ENCODE data around the gene MAL.

Gene MAL

GRCh38 chr2:95061601-95062183, 36.2 kb downstream of the MAL start:
- DNase-seq (ENCODE audit: low read depth, low spot score) = no peak

GRCh38 chr2:95062242-95063085, 37.0 kb downstream of the MAL start:
- no peak for DNase-seq (ENCODE audit: low read depth, low spot score)

- DNase-seq (ENCODE audit: low read depth, low spot score) = no peak
Measured at GRCh38 chr2:95063086-95063958, 37.8 kb downstream of the MAL start.

- DNase-seq (ENCODE audit: low read depth, low spot score) = no peak
Measured at GRCh38 chr2:95068256-95068655, 42.7 kb downstream of the MAL start.

GRCh38 chr2:95069465-95069864, 44.0 kb downstream of the MAL start:
- DNase-seq (ENCODE audit: low read depth, low spot score) = no peak

GRCh38 chr2:95071856-95072255, 46.3 kb downstream of the MAL start:
- DNase-seq (ENCODE audit: low read depth, low spot score) = no peak

- no peak for DNase-seq (ENCODE audit: low read depth, low spot score)
Measured at GRCh38 chr2:95072424-95072823, 46.9 kb downstream of the MAL start.

GRCh38 chr2:95073856-95074662, 48.6 kb downstream of the MAL start:
- DNase-seq (ENCODE audit: low read depth, low spot score) = no peak

GRCh38 chr2:95074663-95075439, 49.3 kb downstream of the MAL start:
- no peak for DNase-seq (ENCODE audit: low read depth, low spot score)

- DNase-seq (ENCODE audit: low read depth, low spot score) = no peak
Measured at GRCh38 chr2:95075440-95076132, 50.1 kb downstream of the MAL start.

- DNase-seq (ENCODE audit: low read depth, low spot score) = peak; percentile 16
Measured at GRCh38 chr2:95076705-95077529, 51.4 kb downstream of the MAL start.

GRCh38 chr2:95077530-95077825, 52.0 kb downstream of the MAL start:
- no peak for DNase-seq (ENCODE audit: low read depth, low spot score)

- no peak for DNase-seq (ENCODE audit: low read depth, low spot score)
Measured at GRCh38 chr2:95077861-95078603, 52.5 kb downstream of the MAL start.

- DNase-seq (ENCODE audit: low read depth, low spot score) = no peak
Measured at GRCh38 chr2:95079199-95079683, 53.7 kb downstream of the MAL start.

- DNase-seq (ENCODE audit: low read depth, low spot score) = no peak
Measured at GRCh38 chr2:95082477-95082876, 57.0 kb downstream of the MAL start.

GRCh38 chr2:95086017-95086416, 60.5 kb downstream of the MAL start:
- DNase-seq (ENCODE audit: low read depth, low spot score) = no peak

GRCh38 chr2:95087379-95087778, 61.9 kb downstream of the MAL start:
- DNase-seq (ENCODE audit: low read depth, low spot score) = no peak

- no peak for DNase-seq (ENCODE audit: low read depth, low spot score)
Measured at GRCh38 chr2:95091885-95092555, 66.5 kb downstream of the MAL start.

Data from brain pericyte (primary cell).